H9 (cell line): ENCODE results near the gene NMT1. TPM values are rescaled to one million over a fixed set of nuclear protein-coding genes. Genes with fewer than 3 reads are reported as not detected.

Source experiments
- DNase-seq: peaks from one replicate; pipeline ENCODE4 v3.0.0-alpha.2; 2017
- H2AFZ ChIP-seq: one replicate; pipeline ENCODE4 v1.6.1; 2013; ENCODE audit warnings: mild to moderate bottlenecking, low read length, control low read depth, moderate library complexity
- H2AK5ac ChIP-seq: 2 replicates; pipeline ENCODE4 v1.6.1; 2013; ENCODE audit warnings: low read length, control low read depth, mixed read lengths; ENCODE audit not compliant: insufficient read length
- H2BK120ac ChIP-seq: one replicate; pipeline ENCODE4 v1.6.1; 2013; ENCODE audit warnings: low read depth, mild to moderate bottlenecking, low read length, control low read depth, inconsistent platforms; ENCODE audit not compliant: poor library complexity, severe bottlenecking
- H2BK12ac ChIP-seq: 2 replicates; pipeline ENCODE4 v1.6.1; 2013; ENCODE audit warnings: low read length, control low read depth, mixed read lengths, low read depth; ENCODE audit not compliant: insufficient read length
- H2BK15ac ChIP-seq: 2 replicates; pipeline ENCODE4 v1.6.1; 2013; ENCODE audit warnings: low read depth, low read length, control low read depth
- H2BK20ac ChIP-seq: one replicate; pipeline ENCODE4 v1.6.1; 2013; ENCODE audit warnings: low read depth, mild to moderate bottlenecking, low read length, control low read depth, inconsistent platforms; ENCODE audit not compliant: poor library complexity, severe bottlenecking
- H2BK5ac ChIP-seq: 2 replicates; pipeline ENCODE4 v1.6.1; 2013; ENCODE audit warnings: low read length, control low read depth, mixed read lengths; ENCODE audit not compliant: insufficient read length
- H3K14ac ChIP-seq: 2 replicates; pipeline ENCODE4 v1.6.1; 2013; ENCODE audit warnings: low read length, control low read depth; ENCODE audit not compliant: insufficient read depth
- H3K18ac ChIP-seq: 2 replicates; pipeline ENCODE4 v1.6.1; 2013; ENCODE audit warnings: low read depth, mild to moderate bottlenecking, mixed read lengths, low read length, control low read depth; ENCODE audit not compliant: insufficient read length
- H3K23ac ChIP-seq: 2 replicates; pipeline ENCODE4 v1.6.1; 2013; ENCODE audit warnings: low read length, control low read depth, mixed read lengths, low read depth; ENCODE audit not compliant: insufficient read length
- H3K23me2 ChIP-seq: 2 replicates; pipeline ENCODE4 v1.6.1; 2013; ENCODE audit warnings: low read depth, mild to moderate bottlenecking, mixed read lengths, low read length, control low read depth; ENCODE audit not compliant: insufficient read length, poor library complexity, severe bottlenecking
- H3K27ac ChIP-seq: 2 replicates; pipeline ENCODE4 v1.5.1; 2013; ENCODE audit warnings: low read length, control low read depth, mixed read lengths, low read depth; ENCODE audit not compliant: insufficient read length
- H3K27me3 ChIP-seq: 2 replicates; pipeline ENCODE4 v1.6.1; 2013; ENCODE audit warnings: low read length, control low read depth, inconsistent platforms; ENCODE audit not compliant: insufficient read depth
- H3K4ac ChIP-seq: 2 replicates; pipeline ENCODE4 v1.6.1; 2013; ENCODE audit warnings: low read depth, mild to moderate bottlenecking, control low read depth, inconsistent platforms, low read length, moderate library complexity
- H3K4me1 ChIP-seq: 2 replicates; pipeline ENCODE4 v1.6.1; 2013; ENCODE audit warnings: low read length, control low read depth, inconsistent platforms; ENCODE audit not compliant: insufficient read depth
- H3K4me2 ChIP-seq: 2 replicates; pipeline ENCODE4 v1.6.1; 2013; ENCODE audit warnings: low read length, control low read depth, mixed read lengths; ENCODE audit not compliant: insufficient read length, insufficient read depth
- H3K56ac ChIP-seq: 2 replicates; pipeline ENCODE4 v1.6.1; 2013; ENCODE audit warnings: low read depth, mild to moderate bottlenecking, mixed read lengths, low read length, control low read depth; ENCODE audit not compliant: insufficient read length
- H3K79me1 ChIP-seq: 2 replicates; pipeline ENCODE4 v1.6.1; 2013; ENCODE audit warnings: low read depth, mild to moderate bottlenecking, moderate library complexity, low read length, control low read depth, inconsistent platforms; ENCODE audit not compliant: insufficient read depth, poor library complexity, severe bottlenecking
- H3K79me2 ChIP-seq: 2 replicates; pipeline ENCODE4 v1.6.1; 2013; ENCODE audit warnings: low read length, control low read depth, inconsistent platforms; ENCODE audit not compliant: insufficient read depth
- H3K9ac ChIP-seq: 2 replicates; pipeline ENCODE4 v1.6.1; 2013; ENCODE audit warnings: low read length, control low read depth, mixed read lengths; ENCODE audit not compliant: insufficient read length; ENCODE audit errors: extremely low read depth
- H3K9me3 ChIP-seq: one replicate; pipeline ENCODE4 v1.6.1; 2013; ENCODE audit warnings: low read depth, low read length, inconsistent platforms; ENCODE audit not compliant: control insufficient read depth
- H3T11ph ChIP-seq: one replicate; pipeline ENCODE4 v1.6.1; 2013; ENCODE audit warnings: mild to moderate bottlenecking, low read length, control low read depth, inconsistent platforms
- H4K20me1 ChIP-seq: one replicate; pipeline ENCODE4 v1.6.1; 2013; ENCODE audit not compliant: control insufficient read depth, insufficient read length, insufficient read depth
- H4K5ac ChIP-seq: 2 replicates; pipeline ENCODE4 v1.6.1; 2013; ENCODE audit warnings: low read depth, mild to moderate bottlenecking, mixed read lengths, low read length, control low read depth; ENCODE audit not compliant: insufficient read length
- H4K8ac ChIP-seq: replicated peaks from 2 replicates; pipeline ENCODE4 v1.6.1; 2013; ENCODE audit warnings: low read length, control low read depth, mixed read lengths, low read depth; ENCODE audit not compliant: insufficient read length
- H4K91ac ChIP-seq: 2 replicates; pipeline ENCODE4 v1.6.1; 2013; ENCODE audit warnings: low read depth, mild to moderate bottlenecking, moderate library complexity, mixed read lengths, low read length, control low read depth; ENCODE audit not compliant: insufficient read length
- H3K27ac Mint-ChIP-seq, 3 experiments: 2 replicates in 2 of 3; 3 replicates in 1 of 3; pipeline ENCODE4 v1.8.0; 2020 to 2021; ENCODE audit warnings: mixed read lengths in 3 of 3, mild to moderate bottlenecking in 1 of 3, moderate library complexity in 1 of 3
- H3K27me3 Mint-ChIP-seq: 2 replicates; pipeline ENCODE4 v1.8.0; 2021; ENCODE audit warnings: low read depth, mild to moderate bottlenecking, moderate library complexity, mixed read lengths
- H3K36me3 Mint-ChIP-seq, 3 experiments: 2 replicates in 2 of 3; 3 replicates in 1 of 3; pipeline ENCODE4 v1.8.0; 2020 to 2021; ENCODE audit warnings: low read depth in 3 of 3, mixed read lengths in 3 of 3; ENCODE audit not compliant: insufficient read depth in 1 of 3
- H3K4me1 Mint-ChIP-seq, 2 experiments: 2 replicates each; pipeline ENCODE4 v1.8.0; 2020; ENCODE audit warnings: mixed read lengths in 2 of 2
- H3K4me3 Mint-ChIP-seq, 2 experiments: 2 replicates in 1 of 2; 3 replicates in 1 of 2; pipeline ENCODE4 v1.8.0; 2020 to 2021; ENCODE audit warnings: mild to moderate bottlenecking in 2 of 2, mixed read lengths in 2 of 2, moderate library complexity in 1 of 2
- H3K9me3 Mint-ChIP-seq, 2 experiments: 2 replicates in 1 of 2; 3 replicates in 1 of 2; pipeline ENCODE4 v1.8.0; 2020; ENCODE audit warnings: mild to moderate bottlenecking in 2 of 2, mixed read lengths in 2 of 2, moderate library complexity in 1 of 2
- CTCF ChIP-seq: fragments of 200-600 bp; sonication (generic); conservative IDR thresholded peaks from 3 replicates; pipeline ENCODE4 v1.8.0; 2021; ENCODE audit warnings: antibody characterized with exemption, mild to moderate bottlenecking
- WGBS: extraction: QIAGEN DNeasy Blood & Tissue Kit; methylation state at CpG from one replicate; pipeline ENCODE4 v1.1.7; 2013; ENCODE audit warnings: missing lambda C conversion rate, low lambda C conversion rate, mixed read lengths; ENCODE audit not compliant: insufficient read length; ENCODE audit errors: extremely low coverage; 5-methylcytosine and 5-hydroxymethylcytosine counted together
- total RNA-seq: library from RNA; stranded (reverse); gene quantifications from 2 replicates; pipeline ENCODE4 v1.2.1, GENCODE V29; 2021

NMT1 gene
- total RNA-seq, 1 experiment from 2014 or later = 150 TPM

GRCh38 chr17:45086865-45087503 lies 25.9 kb downstream of the NMT1 start:
- Histone ChIP-seq H3K14ac (no peak overlapping the region), H4K8ac (no peak overlapping the region), H3T11ph (no peak overlapping the region), H3K79me2 (no peaks in the 10 kb centered on the region), H4K5ac (no peak overlapping the region), H3K4me2 (no peak overlapping the region), H3K4ac (no peak overlapping the region), H2BK15ac (no peak overlapping the region), H3K18ac (no peak overlapping the region), H3K23me2 (no peaks in the 10 kb centered on the region), H4K91ac (no peak overlapping the region), H2AFZ (no peak overlapping the region), H2BK12ac (no peak overlapping the region), H2BK5ac (no peak overlapping the region), H3K9me3 (no peaks in the 10 kb centered on the region), H2BK20ac (no peak overlapping the region), H2BK120ac (no peak overlapping the region), H4K20me1 (no peaks in the 10 kb centered on the region), H3K56ac (no peak overlapping the region), H3K23ac (no peak overlapping the region), H3K27me3 (no peaks in the 10 kb centered on the region), H3K79me1 (no peaks in the 10 kb centered on the region), H3K4me1 (peaks cover 2% of the 10 kb centered on the region; the same call in 1 of the 2 replicates), H3K9ac (no peak overlapping the region), H3K27ac (no peak overlapping the region), H2AK5ac (no peak overlapping the region)
- no CpG with 5 or more reads among the region's 6 CpGs for WGBS
- Mint-ChIP-seq H3K4me1 (peaks cover 11 to 12% of the 10 kb centered on the region in 2 experiments), H3K27ac (no peak overlapping the region; a peak in 1 of 7 replicates), H3K4me3 (no peak overlapping the region), H3K36me3 (peaks cover 26 to 88% (median 67%) of the 10 kb centered on the region in 3 experiments; a peak in 6 of 7 replicates), H3K9me3 (no peaks in the 10 kb centered on the region), H3K27me3 (no peaks in the 10 kb centered on the region)
- no peak for TF ChIP-seq CTCF
- DNase-seq = no peak
